Type B pancreatic cell (in vitro differentiated cells): ENCODE results near the gene CNTNAP2. TPM values are rescaled to one million over a fixed set of nuclear protein-coding genes. Genes with fewer than 3 reads are reported as not detected.
"Not testable (repeated sequence)": the region's sequence is repeated elsewhere in the genome, so short reads cannot be mapped to it uniquely, and the experiment has no call there.

Experiments used
- DNase-seq: peaks from one replicate; pipeline ENCODE4 v3.0.0; 2021; ENCODE audit warnings: mixed read lengths; ENCODE audit not compliant: unreplicated experiment; ENCODE audit errors: extremely low spot score
- H3K27ac Mint-ChIP-seq: 2 replicates; pipeline ENCODE4 v1.8.0; 2021; ENCODE audit warnings: mild to moderate bottlenecking, mixed read lengths
- H3K27me3 Mint-ChIP-seq: 2 replicates; pipeline ENCODE4 v1.8.0; 2021; ENCODE audit warnings: mixed read lengths
- H3K36me3 Mint-ChIP-seq: 2 replicates; pipeline ENCODE4 v1.8.0; 2021; ENCODE audit warnings: mixed read lengths
- H3K4me1 Mint-ChIP-seq: one replicate; pipeline ENCODE4 v1.8.0; 2021; ENCODE audit warnings: mixed read lengths; ENCODE audit not compliant: unreplicated experiment
- H3K4me3 Mint-ChIP-seq: 2 replicates; pipeline ENCODE4 v1.8.0; 2021; ENCODE audit warnings: mild to moderate bottlenecking, mixed read lengths
- H3K9me3 Mint-ChIP-seq: 2 replicates; pipeline ENCODE4 v1.8.0; 2021; ENCODE audit warnings: mixed read lengths
- total RNA-seq: library from RNA; stranded (reverse); gene quantifications from 2 replicates; pipeline ENCODE4 v1.2.1, GENCODE V29; 2021; ENCODE audit warnings: low replicate concordance
- TF ChIP-seq, protein P1 (sequence below): fragments of 200-600 bp; sonication (generic); conservative IDR thresholded peaks from 2 replicates; pipeline ENCODE4 v1.5.0; 2021; ENCODE audit warnings: antibody characterized with exemption, mild to moderate bottlenecking

Gene CNTNAP2
- total RNA-seq, 1 donor from 2014 or later = 26.8 TPM

DNA sequence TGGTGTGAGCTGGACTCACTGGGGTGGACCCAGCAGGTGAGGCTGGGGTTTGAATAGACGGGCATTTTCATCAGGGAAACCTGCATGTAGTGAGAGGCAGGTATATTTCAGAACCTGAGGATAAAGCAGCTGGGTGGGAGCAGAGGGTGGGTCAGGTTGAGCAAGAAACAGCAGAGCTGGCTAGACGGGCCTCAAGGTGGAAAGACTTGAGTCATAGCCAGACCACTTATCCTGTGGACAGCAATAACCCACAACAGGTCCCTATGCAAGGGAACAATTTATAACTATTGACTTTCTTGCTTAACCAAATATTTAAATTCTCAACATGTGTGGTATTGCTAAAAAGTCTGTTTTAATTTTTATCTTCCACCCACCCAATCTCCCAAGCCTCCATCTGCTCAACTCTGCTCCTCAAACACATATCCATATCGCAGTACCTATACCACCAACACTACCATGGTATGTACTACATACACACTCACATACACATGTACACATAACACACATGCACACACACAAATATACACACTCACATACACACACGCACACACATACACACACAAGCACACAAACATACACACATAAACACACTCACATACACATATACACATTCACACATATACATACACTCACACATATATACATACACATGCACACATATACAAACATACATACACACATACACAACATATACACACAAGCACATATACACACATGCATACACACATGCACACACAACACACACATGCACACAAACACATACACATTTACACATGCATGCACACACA is 2345.0 kb downstream of the CNTNAP2 start:
- Mint-ChIP-seq H3K27ac (no peak overlapping the region), H3K4me3 (no peak overlapping the region), H3K36me3 (peaks cover 5% of the 10 kb centered on the region), H3K27me3 (no peaks in the 10 kb centered on the region), H3K9me3 (peaks cover 8% of the 10 kb centered on the region), H3K4me1 (no peaks in the 10 kb centered on the region)
- TF ChIP-seq, protein P1, sequence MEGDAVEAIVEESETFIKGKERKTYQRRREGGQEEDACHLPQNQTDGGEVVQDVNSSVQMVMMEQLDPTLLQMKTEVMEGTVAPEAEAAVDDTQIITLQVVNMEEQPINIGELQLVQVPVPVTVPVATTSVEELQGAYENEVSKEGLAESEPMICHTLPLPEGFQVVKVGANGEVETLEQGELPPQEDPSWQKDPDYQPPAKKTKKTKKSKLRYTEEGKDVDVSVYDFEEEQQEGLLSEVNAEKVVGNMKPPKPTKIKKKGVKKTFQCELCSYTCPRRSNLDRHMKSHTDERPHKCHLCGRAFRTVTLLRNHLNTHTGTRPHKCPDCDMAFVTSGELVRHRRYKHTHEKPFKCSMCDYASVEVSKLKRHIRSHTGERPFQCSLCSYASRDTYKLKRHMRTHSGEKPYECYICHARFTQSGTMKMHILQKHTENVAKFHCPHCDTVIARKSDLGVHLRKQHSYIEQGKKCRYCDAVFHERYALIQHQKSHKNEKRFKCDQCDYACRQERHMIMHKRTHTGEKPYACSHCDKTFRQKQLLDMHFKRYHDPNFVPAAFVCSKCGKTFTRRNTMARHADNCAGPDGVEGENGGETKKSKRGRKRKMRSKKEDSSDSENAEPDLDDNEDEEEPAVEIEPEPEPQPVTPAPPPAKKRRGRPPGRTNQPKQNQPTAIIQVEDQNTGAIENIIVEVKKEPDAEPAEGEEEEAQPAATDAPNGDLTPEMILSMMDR = no peak
- no peak for DNase-seq

DNA sequence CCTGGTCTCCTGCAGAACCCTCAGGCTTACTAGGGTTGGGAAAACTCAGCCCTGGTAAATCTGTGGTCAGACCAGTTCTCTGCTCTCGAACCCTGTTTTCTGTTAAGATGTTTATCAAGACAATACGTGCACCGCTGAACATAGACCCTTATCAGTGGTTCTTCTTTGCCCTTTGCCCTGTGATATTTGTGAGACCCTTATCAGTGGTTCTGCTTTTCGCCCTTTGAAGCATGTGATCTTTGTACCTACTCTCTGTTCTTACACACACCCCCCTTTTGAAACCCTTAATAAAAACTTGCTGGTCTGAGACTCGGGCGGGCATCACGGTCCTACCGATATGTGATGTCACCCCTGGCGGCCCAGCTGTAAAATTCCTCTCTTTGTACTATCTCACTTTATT is 2346.2 kb downstream of the CNTNAP2 start:
- not testable (repeated sequence) for H3K4me3 Mint-ChIP-seq, H3K9me3 Mint-ChIP-seq, H3K27me3 Mint-ChIP-seq, DNase-seq, H3K27ac Mint-ChIP-seq, H3K4me1 Mint-ChIP-seq, H3K36me3 Mint-ChIP-seq

DNA sequence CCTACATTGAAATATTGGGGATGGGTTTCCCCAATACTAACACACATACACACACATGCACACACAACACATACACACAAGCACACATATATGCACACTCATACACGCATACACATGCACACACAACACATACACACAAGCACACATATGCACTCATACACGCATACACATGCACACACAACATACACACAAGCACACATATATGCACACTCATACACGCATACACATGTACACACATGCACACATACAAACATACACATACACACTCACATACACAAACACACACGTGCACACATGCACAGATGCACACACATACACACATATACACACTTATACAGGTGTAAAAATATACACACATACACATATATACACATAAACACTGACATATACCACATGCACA is 2346.6 kb downstream of the CNTNAP2 start:
- H3K36me3 Mint-ChIP-seq = peaks cover 5% of the 10 kb centered on the region

DNA sequence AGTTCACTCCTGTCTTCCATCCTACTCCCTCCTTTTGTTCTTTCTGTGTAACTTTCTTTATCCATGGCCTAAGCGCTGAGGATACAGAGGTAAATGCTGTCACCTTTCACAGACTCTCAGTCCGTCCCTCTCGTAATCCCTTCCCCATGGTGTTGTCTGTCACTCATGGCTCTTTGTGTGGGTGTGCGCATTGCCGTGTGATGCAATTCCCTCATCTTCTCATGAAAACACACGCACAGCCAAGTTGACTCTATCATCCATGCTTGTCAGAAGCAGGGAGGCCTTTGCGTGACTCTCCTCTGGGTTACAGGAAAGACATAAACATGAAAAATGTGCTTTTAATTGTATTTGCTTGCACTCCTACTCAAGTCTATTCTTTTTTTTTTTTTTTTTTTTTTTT is 2348.3 kb downstream of the CNTNAP2 start:
- Mint-ChIP-seq H3K9me3 (peaks cover 8% of the 10 kb centered on the region), H3K36me3 (peaks cover 5% of the 10 kb centered on the region), H3K27me3 (no peaks in the 10 kb centered on the region), H3K4me3 (peak overlapping the region; percentile 12), H3K4me1 (no peaks in the 10 kb centered on the region), H3K27ac (no peak overlapping the region)
- no peak for DNase-seq
- TF ChIP-seq, protein P1 = no peak

More for the DNA sequence above, 2346.6 kb downstream of the CNTNAP2 start:
- Mint-ChIP-seq H3K4me3 (no peak overlapping the region), H3K4me1 (no peaks in the 10 kb centered on the region), H3K27ac (no peak overlapping the region), H3K9me3 (peaks cover 8% of the 10 kb centered on the region), H3K27me3 (no peaks in the 10 kb centered on the region)
- TF ChIP-seq, protein P1 = no peak
- DNase-seq = no peak

DNA sequence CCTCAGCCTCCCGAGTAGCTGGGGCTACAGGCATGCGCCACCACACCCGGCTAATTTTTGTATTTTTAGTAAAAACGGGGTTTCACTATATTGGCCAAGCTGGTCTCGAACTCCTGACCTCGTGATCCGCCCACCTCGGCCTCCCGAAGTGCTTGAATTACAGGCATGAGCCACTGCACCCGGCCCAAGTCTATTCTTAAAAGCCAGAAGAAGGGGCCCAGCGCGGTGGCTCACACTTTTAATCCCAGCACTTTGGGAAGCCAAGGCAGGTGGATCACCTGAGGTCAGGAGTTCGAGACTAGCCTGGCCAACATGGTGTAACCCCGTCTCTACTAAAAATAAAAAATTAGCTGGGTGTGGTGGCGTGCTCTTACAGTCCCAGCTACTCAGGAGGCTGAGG is 2348.8 kb downstream of the CNTNAP2 start:
- not testable (repeated sequence) for DNase-seq, H3K9me3 Mint-ChIP-seq, H3K27me3 Mint-ChIP-seq, H3K4me1 Mint-ChIP-seq, H3K36me3 Mint-ChIP-seq, H3K4me3 Mint-ChIP-seq, H3K27ac Mint-ChIP-seq

DNA sequence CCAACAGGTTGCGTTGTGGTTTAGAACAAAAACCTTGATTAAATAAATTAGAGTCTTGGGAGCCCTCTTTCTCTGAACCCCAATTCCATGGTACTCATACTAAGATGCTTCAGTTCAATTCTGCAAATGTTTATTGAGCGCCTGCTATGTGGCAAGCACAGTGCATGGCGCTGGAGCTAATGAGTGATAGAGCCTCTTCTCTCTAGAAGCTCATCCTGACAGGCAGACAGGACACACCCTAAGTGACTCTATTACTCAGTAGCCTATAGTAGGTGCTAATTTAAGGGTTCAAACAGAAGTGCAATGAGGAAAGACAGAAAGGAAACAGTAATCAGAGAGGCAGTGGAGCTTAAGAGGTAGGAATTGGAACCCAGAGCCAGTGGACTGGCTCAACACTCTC is 2349.5 kb downstream of the CNTNAP2 start:
- no peaks in the 10 kb centered on the region for H3K4me1 Mint-ChIP-seq
- H3K4me3 Mint-ChIP-seq = no peak overlapping the region
- DNase-seq = no peak
- peaks cover 5% of the 10 kb centered on the region for H3K36me3 Mint-ChIP-seq
- H3K27ac Mint-ChIP-seq = no peak overlapping the region
- no peaks in the 10 kb centered on the region for H3K27me3 Mint-ChIP-seq
- TF ChIP-seq, protein P1 = no peak
- H3K9me3 Mint-ChIP-seq = peaks cover 8% of the 10 kb centered on the region
